Measurements from ENCODE around the gene MYRIP.

- no peak for TF ChIP-seq CTCF (IDR thresholded peaks at IDR 0.05; ENCODE audit: low read depth, low read length, missing input control)
- no peak for TF ChIP-seq ATF3 (IDR thresholded peaks at IDR 0.05)
- TF ChIP-seq REST (IDR thresholded peaks at IDR 0.05) = no peak
- TF ChIP-seq TAF1 (conservative IDR thresholded peaks at IDR 0.05) = no peak
- TF ChIP-seq YY1 (IDR thresholded peaks at IDR 0.05) = no peak
- peak; percentile 33 for TF ChIP-seq SP1 (IDR thresholded peaks at IDR 0.05)
- TF ChIP-seq, protein P1, sequence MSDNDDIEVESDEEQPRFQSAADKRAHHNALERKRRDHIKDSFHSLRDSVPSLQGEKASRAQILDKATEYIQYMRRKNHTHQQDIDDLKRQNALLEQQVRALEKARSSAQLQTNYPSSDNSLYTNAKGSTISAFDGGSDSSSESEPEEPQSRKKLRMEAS (IDR thresholded peaks at IDR 0.05) = no peak
- TF ChIP-seq RXRA (IDR thresholded peaks at IDR 0.05) = no peak
- no peak for TF ChIP-seq JUND (IDR thresholded peaks at IDR 0.05)
- TF ChIP-seq, protein P2, sequence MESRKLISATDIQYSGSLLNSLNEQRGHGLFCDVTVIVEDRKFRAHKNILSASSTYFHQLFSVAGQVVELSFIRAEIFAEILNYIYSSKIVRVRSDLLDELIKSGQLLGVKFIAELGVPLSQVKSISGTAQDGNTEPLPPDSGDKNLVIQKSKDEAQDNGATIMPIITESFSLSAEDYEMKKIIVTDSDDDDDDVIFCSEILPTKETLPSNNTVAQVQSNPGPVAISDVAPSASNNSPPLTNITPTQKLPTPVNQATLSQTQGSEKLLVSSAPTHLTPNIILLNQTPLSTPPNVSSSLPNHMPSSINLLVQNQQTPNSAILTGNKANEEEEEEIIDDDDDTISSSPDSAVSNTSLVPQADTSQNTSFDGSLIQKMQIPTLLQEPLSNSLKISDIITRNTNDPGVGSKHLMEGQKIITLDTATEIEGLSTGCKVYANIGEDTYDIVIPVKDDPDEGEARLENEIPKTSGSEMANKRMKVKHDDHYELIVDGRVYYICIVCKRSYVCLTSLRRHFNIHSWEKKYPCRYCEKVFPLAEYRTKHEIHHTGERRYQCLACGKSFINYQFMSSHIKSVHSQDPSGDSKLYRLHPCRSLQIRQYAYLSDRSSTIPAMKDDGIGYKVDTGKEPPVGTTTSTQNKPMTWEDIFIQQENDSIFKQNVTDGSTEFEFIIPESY (IDR thresholded peaks at IDR 0.05) = no peak
- TF ChIP-seq HNF4A (conservative IDR thresholded peaks at IDR 0.05) = peak; percentile 14 to 15
- no peak for TF ChIP-seq GABPA (IDR thresholded peaks at IDR 0.05 in 1 of 2, conservative IDR thresholded peaks at IDR 0.05 in 1 of 2)
- TF ChIP-seq RAD21 (IDR thresholded peaks at IDR 0.05) = no peak
Observed at GRCh38 chr3:39839484-39839883, 30.1 kb downstream of the MYRIP start.

Measured in liver (tissue), 3 donors.